Activated B cell treated with CpG ODN at 0.5 μM for 24 hours (primary cell): Measurements from ENCODE around the gene TMEM82. TPM values are rescaled to one million over a fixed set of nuclear protein-coding genes. Genes with fewer than 3 reads are reported as not detected.

ENCODE experiments used
- ATAC-seq: fragments of 200-7000 bp; cut with Tn5 transposase; one replicate; pipeline ENCODE4 v1.10.0; 2021; ENCODE audit warnings: low read depth, mild to moderate bottlenecking, moderate library complexity
- CTCF ChIA-PET: fragments of 350-600 bp; sonication (Branson Sonifier 250); formaldehyde crosslinking; loops from one replicate; lab custom pipeline; 2021; ENCODE audit warnings: antibody characterized with exemption; lab: Charles Lee
- POLR2A ChIA-PET: fragments of 350-600 bp; sonication (Branson Sonifier 250); formaldehyde crosslinking; loops from one replicate; lab custom pipeline; 2021; ENCODE audit warnings: antibody characterized with exemption; lab: Charles Lee
- DNase-seq: peaks from one replicate; pipeline ENCODE4 v3.0.0; 2022
- H3K27ac Mint-ChIP-seq: one replicate; pipeline ENCODE4 v1.8.0; 2020; ENCODE audit warnings: mixed read lengths
- H3K27me3 Mint-ChIP-seq: one replicate; pipeline ENCODE4 v1.8.0; 2021; ENCODE audit warnings: mixed read lengths
- H3K36me3 Mint-ChIP-seq: one replicate; pipeline ENCODE4 v1.8.0; 2021; ENCODE audit warnings: low read depth, mixed read lengths
- H3K4me1 Mint-ChIP-seq: one replicate; pipeline ENCODE4 v1.8.0; 2021; ENCODE audit warnings: mixed read lengths
- H3K4me3 Mint-ChIP-seq: one replicate; pipeline ENCODE4 v1.8.0; 2020; ENCODE audit warnings: mild to moderate bottlenecking, mixed read lengths
- H3K9me3 Mint-ChIP-seq: one replicate; pipeline ENCODE4 v1.8.0; 2020; ENCODE audit warnings: mixed read lengths
- CTCF ChIP-seq: fragments of 200-600 bp; IDR thresholded peaks from one replicate; pipeline ENCODE4 v1.8.0; 2022; ENCODE audit warnings: antibody characterized with exemption, mild to moderate bottlenecking
- intact Hi-C: fragments of 100-400 bp; cut with micrococcal nuclease; formaldehyde crosslinking; loops from one replicate; pipeline ENCODE4 v1.15.1; 2024
- total RNA-seq: library from RNA; stranded (reverse); gene quantifications from 2 replicates; pipeline ENCODE4 v1.2.3, GENCODE V29; 2022

Gene TMEM82
- total RNA-seq, 1 donor from 2014 or later, result not detected

- ATAC-seq, result no peak
- Mint-ChIP-seq H3K4me1 (no peaks in the 10 kb centered on the region), H3K27ac (no peak overlapping the region), H3K36me3 (peaks cover 79% of the 10 kb centered on the region), H3K27me3 (no peaks in the 10 kb centered on the region), H3K4me3 (no peak overlapping the region), H3K9me3 (no peaks in the 10 kb centered on the region)
- CTCF ChIA-PET, result interaction anchor here (1.3 kb wide), 1 partner anchor 73 kb away, joined by 3 read pairs; no protein-coding TSS in a partner anchor
- POLR2A ChIA-PET, result interaction anchor here (1.1 kb wide), 1 partner anchor 11 kb away, joined by 7 read pairs; no protein-coding TSS in a partner anchor
- intact Hi-C loops, result loop anchor here (5.0 kb wide), 1 partner anchor 181 kb away; no protein-coding TSS in a partner anchor
- TF ChIP-seq CTCF, result no peak
- no peak for DNase-seq
Measured at GRCh38 chr1:15723631-15724246, 18.6 kb upstream of the TMEM82 start.

- no peaks in the 10 kb centered on the region for H3K27me3 Mint-ChIP-seq
- no peaks in the 10 kb centered on the region for H3K9me3 Mint-ChIP-seq
- H3K27ac Mint-ChIP-seq, result no peak overlapping the region
- no peaks in the 10 kb centered on the region for H3K4me1 Mint-ChIP-seq
- ChIA-PET POLR2A (interaction anchor here (0.6 kb wide), 1 partner anchor 125 kb away, joined by 4 read pairs; no protein-coding TSS in a partner anchor), CTCF (no interaction called here)
- intact Hi-C loops, result loop anchor here (5.0 kb wide), 1 partner anchor 183 kb away; no protein-coding TSS in a partner anchor
- no peak for TF ChIP-seq CTCF
- H3K36me3 Mint-ChIP-seq, result peaks cover 77% of the 10 kb centered on the region
- ATAC-seq (no peak), DNase-seq (no peak)
- H3K4me3 Mint-ChIP-seq, result no peak overlapping the region
Measured at GRCh38 chr1:15724949-15725880, 17.1 kb upstream of the TMEM82 start.

GRCh38 chr1:15726508-15726907 is 15.8 kb upstream of the TMEM82 start:
- Mint-ChIP-seq H3K27ac (no peak overlapping the region), H3K9me3 (no peaks in the 10 kb centered on the region), H3K36me3 (peaks cover 76% of the 10 kb centered on the region), H3K27me3 (no peaks in the 10 kb centered on the region), H3K4me1 (no peaks in the 10 kb centered on the region), H3K4me3 (no peak overlapping the region)
- intact Hi-C loops, result no loop called here
- DNase-seq (no peak), ATAC-seq (no peak)
- CTCF ChIA-PET, result no interaction called here
- TF ChIP-seq CTCF, result no peak
- POLR2A ChIA-PET, result no interaction called here

GRCh38 chr1:15727021-15727420 is 15.3 kb upstream of the TMEM82 start:
- ChIA-PET CTCF (no interaction called here), POLR2A (no interaction called here)
- H3K9me3 Mint-ChIP-seq, result no peaks in the 10 kb centered on the region
- intact Hi-C loops, result no loop called here
- no peak for DNase-seq
- no peak for ATAC-seq
- no peak for TF ChIP-seq CTCF
- H3K27ac Mint-ChIP-seq, result no peak overlapping the region
- no peaks in the 10 kb centered on the region for H3K27me3 Mint-ChIP-seq
- H3K36me3 Mint-ChIP-seq, result peaks cover 74% of the 10 kb centered on the region
- H3K4me1 Mint-ChIP-seq, result no peaks in the 10 kb centered on the region
- no peak overlapping the region for H3K4me3 Mint-ChIP-seq

GRCh38 chr1:15727424-15727823 is 14.9 kb upstream of the TMEM82 start:
- no peaks in the 10 kb centered on the region for H3K9me3 Mint-ChIP-seq
- H3K27ac Mint-ChIP-seq, result peak overlapping the region; percentile 15
- H3K4me3 Mint-ChIP-seq, result no peak overlapping the region
- ATAC-seq (no peak), DNase-seq (no peak)
- no peaks in the 10 kb centered on the region for H3K4me1 Mint-ChIP-seq
- ChIA-PET CTCF (no interaction called here), POLR2A (no interaction called here)
- intact Hi-C loops, result no loop called here
- peaks cover 76% of the 10 kb centered on the region for H3K36me3 Mint-ChIP-seq
- H3K27me3 Mint-ChIP-seq, result no peaks in the 10 kb centered on the region
- no peak for TF ChIP-seq CTCF
